ENCODE measurements around the gene BAIAP2.

Gene BAIAP2

DNA sequence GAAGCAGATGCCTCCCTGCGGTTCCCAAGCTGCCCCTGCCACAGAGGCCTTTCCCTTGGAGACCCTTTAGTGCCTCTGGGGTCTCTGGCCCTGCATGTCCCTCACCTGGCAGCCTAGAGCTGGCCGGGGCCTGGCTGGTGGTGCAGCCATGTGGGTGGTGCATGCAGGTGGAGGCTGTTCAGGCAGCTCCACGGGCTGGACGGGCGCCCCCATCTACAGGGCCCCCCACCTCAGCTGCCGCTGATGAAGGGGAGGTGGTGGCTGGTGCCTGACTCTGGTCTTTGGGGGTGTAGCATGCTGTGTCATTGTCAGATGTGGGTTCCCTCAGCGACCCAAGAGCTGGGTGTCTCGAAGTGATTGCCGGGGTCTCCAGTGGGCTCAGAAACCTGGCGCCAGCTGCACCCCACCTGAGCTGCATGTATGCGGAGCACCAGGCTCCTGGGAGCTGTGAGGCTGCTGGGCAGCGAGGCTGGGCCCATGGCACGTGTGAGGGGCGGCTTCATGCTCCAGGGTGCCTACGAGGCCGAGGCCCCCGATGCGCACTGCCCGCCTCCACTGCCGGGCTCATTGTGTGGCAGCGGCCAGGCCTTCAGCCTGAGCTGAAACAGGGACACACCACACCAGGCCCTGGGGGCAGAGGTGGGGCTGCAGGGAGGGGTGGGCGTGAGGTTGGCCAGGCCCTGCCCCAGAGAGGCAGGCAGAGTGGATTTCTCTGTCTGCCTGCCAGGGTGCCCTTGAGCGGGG is 57.0 kb downstream of the BAIAP2 start:
- DNase-seq = no peak

DNA sequence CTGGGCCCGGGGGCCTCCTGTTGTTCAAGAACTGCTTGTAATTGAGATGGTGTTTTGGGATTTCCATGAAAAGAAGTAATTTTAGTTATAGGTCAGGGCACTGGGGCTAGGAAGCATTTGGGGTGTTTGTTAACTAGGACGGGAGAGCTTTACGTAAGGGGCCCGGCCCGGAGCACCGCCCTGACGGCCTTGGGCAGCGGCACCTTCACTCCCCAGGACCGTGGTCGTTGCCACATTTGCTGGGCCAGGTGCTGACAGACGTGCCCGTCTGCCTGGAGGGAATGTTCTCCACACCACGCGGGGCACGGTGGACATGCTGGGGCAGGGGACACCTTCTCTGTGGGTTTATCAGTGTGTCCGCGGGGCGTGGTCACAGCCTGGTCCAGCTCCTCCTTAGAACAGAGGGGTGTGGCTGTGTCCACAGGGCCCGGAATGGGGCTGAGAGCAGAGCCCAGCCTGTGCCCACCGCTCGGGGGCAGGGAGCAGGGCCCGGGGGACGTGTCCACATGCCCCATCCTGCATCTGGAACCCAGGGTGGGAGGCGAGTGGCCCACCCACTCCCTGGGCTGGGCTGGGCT is 57.7 kb downstream of the BAIAP2 start:
- DNase-seq = no peak

DNA sequence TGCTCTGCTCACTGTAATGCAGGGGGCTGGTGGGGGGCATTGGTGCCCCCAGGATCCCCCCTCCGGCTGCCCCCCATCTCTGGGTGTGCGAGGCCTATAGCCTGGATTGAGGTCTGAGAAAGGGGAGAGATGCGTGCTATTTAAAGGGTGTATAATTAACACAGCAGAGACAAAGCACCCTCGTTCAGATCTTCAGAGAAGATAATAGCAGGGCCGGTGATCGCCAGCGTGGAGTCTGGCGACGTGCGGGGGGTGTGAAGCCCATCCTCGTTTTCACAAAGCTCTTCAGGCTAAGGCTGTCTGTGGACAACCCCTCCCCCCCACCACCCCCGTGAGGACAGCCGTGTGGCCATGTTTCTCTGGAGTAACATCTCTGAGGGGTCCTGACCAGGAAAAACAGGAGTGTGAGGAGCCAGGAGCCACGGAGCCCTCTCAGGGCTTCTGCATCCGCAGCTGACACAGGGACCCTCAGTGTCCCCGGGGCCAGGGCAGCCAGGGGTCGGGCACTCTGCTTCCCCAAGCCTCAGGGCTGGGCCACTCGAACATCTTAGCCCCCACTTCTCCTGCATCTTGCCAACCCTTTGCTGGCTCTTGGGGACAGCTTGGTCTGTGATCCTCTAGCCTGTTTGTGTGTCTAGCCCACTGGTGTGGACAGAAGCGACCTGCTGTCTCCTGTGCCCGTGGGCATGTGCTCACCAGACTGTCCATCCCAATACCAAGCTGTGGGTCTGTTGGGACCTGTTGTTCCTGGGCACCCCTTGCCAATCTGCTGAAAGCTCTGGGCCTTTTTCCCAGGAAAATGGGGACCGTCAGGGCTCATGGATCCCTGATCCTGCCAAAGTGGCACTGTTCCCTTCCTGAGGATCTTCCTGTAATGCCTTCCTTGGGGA is 58.9 kb downstream of the BAIAP2 start:
- DNase-seq = no peak

DNA sequence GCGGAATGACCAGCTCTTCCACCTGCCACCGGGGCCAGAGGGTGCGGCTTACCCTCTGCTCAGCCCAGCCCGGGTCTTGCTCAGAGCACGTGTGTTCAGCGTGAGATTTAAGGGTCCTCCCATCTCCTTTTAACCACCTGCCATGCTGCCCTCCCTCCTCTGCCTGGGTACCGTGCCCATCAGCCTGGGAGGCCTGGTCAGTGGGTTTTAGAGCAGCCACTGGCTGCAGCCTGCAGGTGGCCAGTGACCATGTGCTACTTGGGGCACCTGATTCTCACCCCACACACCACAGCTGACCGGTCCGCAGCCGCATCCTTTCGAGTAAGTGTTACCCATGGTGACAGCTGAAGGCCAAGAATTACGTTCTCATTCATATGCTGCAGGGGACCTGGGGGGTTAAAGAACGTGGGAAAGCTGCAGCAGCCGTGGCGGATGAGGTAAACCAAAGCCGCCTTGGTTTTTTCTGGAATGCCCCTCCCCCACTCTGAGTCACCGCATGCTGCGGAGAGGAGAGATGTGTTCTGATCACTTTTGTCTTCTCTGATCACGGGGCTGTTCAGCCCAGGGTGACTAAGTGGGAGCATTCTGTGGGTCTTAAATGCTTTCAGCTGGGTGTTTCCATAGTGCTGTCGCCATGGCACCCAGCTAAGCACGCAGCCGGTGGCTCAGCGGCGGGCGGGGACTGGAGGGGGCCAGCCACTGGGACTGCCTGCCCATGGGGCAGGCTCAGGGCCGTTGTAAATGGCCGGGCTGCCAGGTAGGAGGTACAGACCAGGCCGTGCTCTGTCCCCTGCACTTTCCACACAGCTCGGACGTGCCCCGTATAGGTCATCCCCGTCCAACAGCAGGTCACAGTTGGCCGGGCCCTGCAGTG is 59.8 kb downstream of the BAIAP2 start:
- peak; percentile 74 to 84 for DNase-seq

DNA sequence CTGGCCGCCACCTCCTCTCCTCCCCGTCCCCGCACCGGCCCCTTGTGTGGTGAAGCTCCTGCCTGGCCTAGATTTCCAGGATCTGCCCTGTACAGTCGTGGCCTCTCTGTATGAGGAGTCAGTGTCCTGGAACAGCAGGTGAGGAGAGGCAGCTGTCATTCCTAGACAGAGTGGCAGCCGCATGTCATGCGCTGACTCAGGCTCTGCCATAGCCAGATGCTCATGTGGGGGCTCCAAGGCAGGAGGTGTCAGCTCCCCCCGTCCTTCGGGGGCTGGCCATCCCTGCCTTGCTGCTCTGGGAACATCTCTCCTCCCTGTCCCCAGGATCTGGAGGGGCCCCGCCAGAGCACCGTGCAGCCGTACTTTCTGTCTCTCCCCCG is 60.4 kb downstream of the BAIAP2 start:
- peak; percentile 18 to 55 for DNase-seq

DNA sequence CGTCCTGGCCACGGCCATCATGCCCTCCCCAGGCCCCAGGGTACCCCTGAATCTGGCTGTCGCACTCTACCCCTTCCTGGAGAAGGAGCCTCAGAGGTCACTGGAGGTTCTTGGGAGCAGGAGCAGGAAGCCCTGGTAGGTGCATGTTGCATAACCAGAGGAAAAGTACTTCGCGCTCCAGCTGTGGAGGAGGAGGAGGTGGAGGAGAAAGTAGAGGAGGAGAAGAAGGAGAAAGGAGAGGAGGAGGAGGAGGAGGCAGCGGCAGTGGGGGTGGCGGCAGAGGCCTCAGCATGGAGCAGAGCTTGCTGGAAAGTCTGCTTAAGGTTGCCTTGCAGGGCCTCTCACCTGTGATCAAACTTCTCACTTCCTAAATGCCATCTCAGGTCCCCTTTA is 61.8 kb downstream of the BAIAP2 start:
- no peak for DNase-seq

DNA sequence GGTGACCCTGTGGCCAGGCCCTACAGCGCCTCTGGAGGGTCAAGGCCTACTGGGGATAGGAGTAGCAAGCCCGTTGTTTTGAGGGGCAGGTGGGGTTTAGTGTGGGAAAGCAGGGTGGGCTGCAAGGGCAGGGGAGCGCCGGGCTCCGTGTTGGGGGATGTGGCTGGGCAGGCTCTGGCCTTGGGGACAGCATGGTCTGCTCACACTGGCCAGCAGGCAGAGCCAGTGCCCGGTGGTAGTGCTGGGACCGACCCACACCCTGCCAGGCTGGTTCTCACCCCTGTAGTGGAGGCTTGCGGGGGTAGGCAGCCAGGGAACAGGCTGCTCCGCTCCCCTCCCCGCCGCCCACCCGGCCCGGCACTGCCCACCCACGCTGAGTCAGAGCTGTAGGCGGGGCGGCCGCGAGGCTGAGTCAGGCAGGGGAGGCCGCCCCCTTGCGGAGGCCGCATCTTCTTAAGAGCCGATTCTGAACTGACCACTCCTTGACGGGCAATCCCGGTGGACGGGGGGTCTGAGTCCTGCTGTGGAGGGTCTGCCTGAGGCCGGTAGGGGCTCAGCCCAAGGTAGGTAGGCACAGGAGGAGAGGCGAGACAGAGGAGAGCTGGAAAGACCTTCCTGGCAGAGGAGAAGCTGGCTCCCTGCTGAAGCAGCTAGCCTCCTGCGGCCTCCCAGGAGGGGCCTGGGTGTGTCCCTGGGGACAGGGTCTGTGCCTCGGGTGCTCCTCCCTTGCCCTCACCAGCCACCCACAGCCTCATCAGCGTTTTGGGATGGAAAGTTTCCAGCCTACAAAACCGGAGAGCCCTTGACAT is 62.4 kb downstream of the BAIAP2 start:
- no peak for DNase-seq

DNA sequence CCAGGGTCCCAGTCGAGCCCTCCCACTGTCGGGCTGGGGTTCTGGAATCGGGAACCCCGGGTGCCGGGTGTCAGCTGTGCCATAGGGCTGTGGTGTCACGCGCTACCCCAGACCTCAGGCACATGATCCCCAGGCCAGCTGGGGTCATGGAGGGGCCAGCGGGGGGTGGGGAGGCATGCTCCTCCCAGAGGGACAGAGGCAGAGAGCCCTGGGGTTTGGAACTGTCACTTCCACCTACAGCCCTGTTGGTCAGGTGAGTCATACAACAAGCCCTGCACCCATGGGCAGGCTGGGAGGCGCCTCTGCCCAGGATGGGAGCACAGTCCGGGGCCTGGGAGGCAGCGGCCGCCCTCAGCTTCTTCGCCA is 63.0 kb downstream of the BAIAP2 start:
- DNase-seq = no peak

DNA sequence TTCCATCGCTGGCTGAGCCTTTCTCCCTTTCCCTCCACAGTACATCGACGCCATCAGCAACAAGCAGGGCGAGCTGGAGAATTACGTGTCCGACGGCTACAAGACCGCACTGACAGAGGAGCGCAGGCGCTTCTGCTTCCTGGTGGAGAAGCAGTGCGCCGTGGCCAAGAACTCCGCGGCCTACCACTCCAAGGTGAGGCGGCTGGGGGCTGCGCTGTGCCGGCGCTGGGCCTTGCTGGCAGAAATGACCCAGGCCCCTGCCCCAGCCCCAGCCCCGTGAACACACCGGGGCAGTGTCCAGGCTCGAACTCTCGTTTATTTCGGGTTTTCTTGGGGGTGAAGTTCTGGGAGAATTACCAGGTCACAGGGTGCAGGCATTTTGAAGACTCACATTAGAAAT is 64.9 kb downstream of the BAIAP2 start:
- no peak for DNase-seq

DNA sequence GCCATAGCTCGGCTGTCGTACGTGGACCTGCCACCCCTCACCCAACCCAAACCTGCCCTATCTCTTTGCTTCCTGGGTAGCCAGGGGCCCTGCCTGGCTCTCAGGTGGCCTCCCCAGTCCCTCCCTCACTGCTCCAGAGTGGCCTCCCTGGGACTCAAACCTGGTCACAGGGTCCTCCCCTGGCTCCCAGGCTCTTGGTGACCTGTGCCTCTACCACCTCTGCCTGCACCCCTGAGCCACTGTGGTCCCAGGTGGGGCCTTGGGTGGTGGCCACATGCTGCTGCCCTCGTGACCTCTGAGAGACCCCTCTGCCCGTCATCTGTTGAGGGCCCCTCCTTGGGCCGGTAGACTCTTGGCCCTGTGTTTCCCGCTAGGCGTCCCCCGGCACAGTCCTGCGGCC is 65.7 kb downstream of the BAIAP2 start:
- DNase-seq = no peak

DNA sequence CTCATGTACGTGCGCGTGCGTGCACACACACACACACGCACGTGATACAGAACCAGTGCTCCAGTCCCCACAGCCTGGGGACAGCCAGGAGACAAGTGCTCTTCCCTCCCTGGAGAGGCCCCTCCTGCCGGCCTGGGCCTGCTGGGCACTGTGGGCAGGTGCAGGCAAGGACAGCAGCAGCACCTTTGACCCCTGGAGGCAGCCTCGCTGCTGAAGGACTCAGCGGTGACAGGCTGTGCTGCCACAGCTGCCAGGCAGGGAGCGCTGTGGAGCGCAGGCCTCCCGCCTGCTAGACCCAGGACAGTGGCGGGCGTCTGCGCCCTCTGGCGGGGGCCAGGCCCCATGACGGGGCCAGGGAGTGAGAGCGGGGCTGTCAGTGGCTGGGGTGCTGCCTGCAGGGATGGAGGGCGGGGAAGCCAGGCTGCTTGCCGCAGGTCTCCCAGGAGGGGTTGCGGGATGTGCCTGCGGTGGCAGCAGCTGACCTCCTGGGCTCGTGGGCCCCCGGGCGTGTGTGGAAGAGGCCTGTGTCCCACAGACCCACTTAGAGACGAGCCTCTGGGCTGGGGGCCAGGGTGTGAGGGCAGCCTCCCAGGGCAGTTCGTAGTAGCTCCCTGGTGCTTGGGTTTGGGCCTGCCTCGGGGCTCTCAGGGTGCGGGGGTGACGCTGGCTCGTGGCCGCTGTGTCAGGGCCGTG is 66.8 kb downstream of the BAIAP2 start:
- peak; percentile 73 to 81 for DNase-seq

DNA sequence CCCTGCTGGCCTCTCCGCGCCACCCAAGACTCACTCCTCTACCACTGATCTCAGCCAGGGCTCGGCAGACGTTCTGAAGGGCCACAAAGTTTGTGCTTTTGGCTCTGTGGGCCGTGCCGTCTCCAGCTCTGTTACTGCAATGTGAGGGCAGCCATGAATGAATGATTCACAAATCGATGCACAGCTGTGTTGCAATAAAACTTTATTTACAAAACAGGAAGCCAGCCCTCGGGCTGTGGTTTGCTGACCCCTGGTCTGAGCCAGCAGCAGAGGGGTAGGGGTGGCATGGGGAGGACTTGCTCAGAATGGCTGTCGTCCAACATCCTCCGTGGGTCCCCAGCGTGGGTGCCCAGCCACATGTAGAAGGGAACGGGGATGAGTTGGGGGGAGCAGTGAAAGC is 67.4 kb downstream of the BAIAP2 start:
- no peak for DNase-seq

DNA sequence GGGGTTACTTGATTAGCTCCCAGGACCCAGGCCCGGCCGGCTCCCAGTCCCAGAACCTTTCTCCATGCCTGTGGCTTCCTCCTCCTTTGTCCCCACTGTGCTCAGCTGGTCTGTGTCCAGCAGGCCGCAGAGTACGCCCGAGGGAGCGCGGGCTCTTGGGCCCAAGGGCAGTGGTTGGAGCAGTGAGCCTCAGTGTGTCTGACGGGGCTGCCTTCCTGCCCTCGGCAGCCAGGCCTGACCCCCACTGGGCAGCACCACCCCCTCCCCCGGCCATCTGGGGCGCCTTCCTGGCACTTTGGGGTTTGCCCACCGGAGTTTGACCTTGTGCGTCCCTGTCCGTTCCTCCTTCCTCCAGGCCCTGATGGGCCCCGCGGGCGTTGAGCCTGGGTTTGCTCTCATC is 67.9 kb downstream of the BAIAP2 start:
- DNase-seq = no peak

DNA sequence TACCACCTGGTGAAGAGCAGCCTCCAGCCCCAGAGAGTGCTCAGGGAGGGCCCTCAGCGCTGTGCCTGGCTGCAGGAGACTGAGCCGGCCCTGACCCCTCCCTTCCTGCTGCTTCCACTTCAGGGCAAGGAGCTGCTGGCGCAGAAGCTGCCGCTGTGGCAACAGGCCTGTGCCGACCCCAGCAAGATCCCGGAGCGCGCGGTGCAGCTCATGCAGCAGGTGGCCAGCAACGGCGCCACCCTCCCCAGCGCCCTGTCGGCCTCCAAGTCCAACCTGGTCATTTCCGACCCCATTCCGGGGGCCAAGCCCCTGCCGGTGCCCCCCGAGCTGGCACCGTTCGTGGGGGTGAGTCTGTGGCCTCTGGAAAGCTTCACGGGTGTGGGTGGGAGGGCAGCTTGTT is 68.4 kb downstream of the BAIAP2 start:
- DNase-seq = no peak

DNA sequence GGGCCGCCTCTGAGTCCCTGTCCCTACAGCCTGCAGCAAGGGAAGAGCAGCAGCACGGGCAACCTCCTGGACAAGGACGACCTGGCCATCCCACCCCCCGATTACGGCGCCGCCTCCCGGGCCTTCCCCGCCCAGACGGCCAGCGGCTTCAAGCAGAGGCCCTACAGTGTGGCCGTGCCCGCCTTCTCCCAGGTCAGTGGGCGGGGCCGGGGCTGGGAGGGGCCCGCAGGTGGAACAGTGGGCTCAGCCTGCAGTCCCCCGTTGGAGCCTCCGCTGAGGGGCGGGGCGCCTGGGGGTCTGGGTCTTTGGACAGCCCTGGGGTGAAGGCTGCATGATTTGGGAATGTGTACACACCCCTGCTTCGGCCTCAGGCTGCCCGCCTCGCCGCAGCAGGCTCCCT is 71.8 kb downstream of the BAIAP2 start:
- no peak for DNase-seq

DNA sequence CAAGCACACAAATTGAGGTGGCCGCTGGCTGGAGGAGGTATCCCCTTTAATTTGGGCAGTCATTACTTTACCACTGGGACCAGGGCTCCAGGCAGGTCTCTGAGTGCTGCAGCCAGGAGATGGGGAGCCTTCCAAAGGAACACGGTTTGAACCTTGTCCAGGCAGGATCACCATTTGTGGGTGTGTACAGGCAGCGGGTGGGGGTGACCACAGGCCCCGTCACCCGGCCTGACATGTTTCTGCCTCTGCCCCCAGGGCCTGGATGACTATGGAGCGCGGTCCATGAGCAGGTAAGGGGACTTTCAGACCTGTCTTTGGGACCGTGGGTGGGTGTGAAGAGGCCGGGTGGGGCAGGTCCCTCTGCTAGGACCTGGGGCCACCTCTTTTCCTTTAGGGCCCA is 73.3 kb downstream of the BAIAP2 start:
- DNase-seq = no peak

DNA sequence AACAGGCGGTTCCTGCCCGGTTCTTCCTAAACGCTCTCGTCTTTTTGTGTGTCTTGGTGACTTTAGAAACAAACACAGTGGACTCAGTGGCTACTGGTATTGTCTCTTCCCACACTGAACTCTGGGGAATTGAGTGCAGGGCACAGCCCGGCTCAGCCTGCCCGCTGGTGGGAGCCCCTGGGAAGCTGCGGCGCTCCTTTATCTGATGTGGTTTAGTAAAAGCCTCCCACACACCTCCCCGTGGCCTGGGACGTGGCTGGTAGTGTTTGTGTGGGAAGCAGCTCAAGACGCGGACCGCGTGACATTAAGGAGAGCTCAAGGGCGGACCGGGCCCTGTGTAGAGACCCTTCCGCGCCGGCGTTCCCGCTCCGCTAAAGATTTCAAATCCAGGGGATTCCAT is 75.0 kb downstream of the BAIAP2 start:
- DNase-seq = no peak

DNA sequence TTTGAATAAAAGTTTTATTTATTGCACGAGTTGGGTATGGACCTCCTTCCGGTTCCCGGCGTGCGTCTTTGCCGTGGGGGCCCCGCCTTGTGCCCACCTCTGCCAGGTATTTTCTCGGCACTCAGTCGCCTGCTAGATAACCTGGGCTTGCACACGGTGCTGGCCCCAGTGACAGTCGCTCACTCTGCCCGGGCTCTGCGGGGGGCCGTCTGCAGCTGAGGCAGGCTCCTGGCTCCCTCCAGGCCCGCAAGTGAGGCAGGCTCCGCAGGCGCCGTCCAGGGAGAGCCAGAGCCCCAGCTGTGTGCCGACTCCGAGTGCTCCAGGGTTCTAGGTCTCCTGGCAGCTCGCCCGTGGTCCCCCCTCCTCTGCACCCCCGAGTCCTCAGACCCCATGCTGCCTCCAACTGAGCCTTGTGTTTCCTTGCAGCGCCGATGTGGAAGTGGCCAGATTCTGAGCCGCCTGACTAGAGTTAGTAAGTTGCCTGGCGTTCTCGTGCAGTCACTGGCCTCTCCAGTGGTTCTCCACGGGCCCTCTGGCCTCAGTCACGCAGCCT is 75.6 kb downstream of the BAIAP2 start:
- no peak for DNase-seq

DNA sequence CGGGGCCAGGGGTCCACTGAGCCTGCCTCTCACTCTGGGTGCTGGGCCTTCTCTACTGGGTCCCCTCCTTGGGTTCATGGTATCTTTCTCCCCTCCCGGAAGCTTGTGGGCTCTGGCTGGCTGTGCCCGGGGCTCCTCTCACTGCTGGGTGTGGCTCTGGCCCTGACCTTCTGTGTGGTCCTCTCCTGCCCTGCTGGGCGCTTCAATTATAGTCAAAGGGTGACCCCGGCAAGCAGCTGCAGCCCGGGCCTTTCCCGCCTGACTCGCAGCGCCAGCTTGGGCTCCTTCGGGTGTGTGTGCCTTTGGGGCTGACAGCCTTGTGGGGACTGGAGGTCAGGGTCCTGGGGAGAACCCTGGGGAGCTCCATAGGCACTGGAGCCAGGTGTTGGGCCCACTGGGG is 76.1 kb downstream of the BAIAP2 start:
- DNase-seq = no peak

DNA sequence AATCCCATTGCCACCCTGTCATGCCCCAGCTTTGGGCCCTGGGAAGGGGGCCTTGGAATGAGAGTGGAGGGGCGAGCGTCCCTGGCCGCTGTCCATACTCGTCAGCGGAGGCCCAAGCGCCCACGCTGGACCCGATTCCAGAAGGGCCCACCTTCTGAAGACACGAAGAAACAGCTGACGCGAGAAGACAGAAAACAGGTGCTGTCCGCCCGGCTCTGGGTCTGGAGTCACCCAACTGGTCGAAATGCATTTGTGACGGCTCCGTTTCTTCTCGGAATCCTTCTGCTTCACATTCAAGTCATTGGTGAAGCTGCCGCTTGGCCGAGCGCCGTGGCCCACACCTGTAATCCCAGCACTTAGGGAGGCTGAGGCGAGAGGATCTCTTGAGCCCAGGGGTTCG is 77.5 kb downstream of the BAIAP2 start:
- DNase-seq = no peak

DNA sequence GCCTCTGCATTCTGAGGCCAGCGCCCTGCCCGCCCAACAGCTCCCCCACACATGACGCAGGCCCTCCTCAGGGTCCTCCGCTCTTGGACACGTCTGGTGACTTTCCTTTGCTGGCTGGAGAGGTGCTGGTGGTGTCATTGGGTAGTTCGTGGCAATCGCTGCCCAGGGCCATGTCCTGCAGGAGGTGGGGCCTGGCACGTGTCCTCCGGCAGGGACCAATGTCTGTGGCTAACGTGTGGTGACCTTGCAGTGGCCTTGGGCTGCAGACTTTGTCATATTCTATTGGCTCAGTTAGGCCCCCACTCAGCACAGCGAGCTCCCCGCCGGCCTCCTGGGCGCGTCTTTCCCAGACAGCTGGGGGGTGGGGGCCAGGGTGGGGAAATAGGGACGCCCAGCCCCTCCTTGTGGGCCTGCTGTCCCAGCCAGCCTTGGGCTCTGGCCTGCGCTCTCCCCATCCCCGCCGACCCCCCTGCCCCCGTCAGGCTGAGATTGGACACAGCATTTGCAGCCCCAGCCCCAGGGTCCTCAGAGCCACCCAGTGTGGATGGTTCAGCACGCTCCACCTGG is 78.3 kb downstream of the BAIAP2 start:
- DNase-seq = no peak

All from SHP77 (cell line).